HepG2 (cell line): ENCODE data around the gene TUT1. TPM values are rescaled to one million over a fixed set of nuclear protein-coding genes. Genes with fewer than 3 reads are reported as not detected.

Experiments
- ARNTL ChIP-seq: sonication (generic); formaldehyde crosslinking; IDR thresholded peaks from 2 replicates; pipeline ENCODE4 v1.4.0; 2020; ENCODE audit warnings: mild to moderate bottlenecking, missing genetic modification reagents
- ATAD3A ChIP-seq: sonication (generic); formaldehyde crosslinking; IDR thresholded peaks from 2 replicates; pipeline ENCODE4 v1.4.0; 2020; ENCODE audit warnings: missing genetic modification reagents
- CBX1 ChIP-seq: IDR thresholded peaks from one replicate; pipeline ENCODE4 v1.6.1; 2016; ENCODE audit warnings: antibody characterized with exemption, low read depth
- DZIP1 ChIP-seq: sonication (generic); formaldehyde crosslinking; IDR thresholded peaks from 2 replicates; pipeline ENCODE4 v1.5.0; 2020; ENCODE audit warnings: mild to moderate bottlenecking, missing genetic modification reagents
- ELF1 ChIP-seq: sonication (generic); formaldehyde crosslinking; IDR thresholded peaks from 2 replicates; pipeline ENCODE4 v1.4.0; 2020; ENCODE audit warnings: missing genetic modification reagents
- HNRNPL ChIP-seq: fragments of 200-400 bp; formaldehyde crosslinking; IDR thresholded peaks from 2 replicates; pipeline ENCODE4 v1.6.1; 2017; ENCODE audit warnings: mild to moderate bottlenecking, low read depth, low read length
- KMT2B ChIP-seq: IDR thresholded peaks from 2 replicates; pipeline ENCODE4 v1.6.1; 2016; ENCODE audit warnings: missing genetic modification reagents, missing compliant biosample characterization
- MED1 ChIP-seq: sonication (generic); formaldehyde crosslinking; IDR thresholded peaks from 2 replicates; pipeline ENCODE4 v1.4.0; 2020; ENCODE audit warnings: missing genetic modification reagents
- POGZ ChIP-seq: sonication (generic); formaldehyde crosslinking; IDR thresholded peaks from 2 replicates; pipeline ENCODE4 v1.4.0; 2020; ENCODE audit warnings: mild to moderate bottlenecking, missing genetic modification reagents
- POLR2AphosphoS5 ChIP-seq: IDR thresholded peaks from 2 replicates; pipeline ENCODE4 v1.6.1; 2012; ENCODE audit warnings: low read depth, low read length
- SCMH1 ChIP-seq: sonication (generic); formaldehyde crosslinking; IDR thresholded peaks from 2 replicates; pipeline ENCODE4 v1.9.0; 2021; ENCODE audit warnings: missing genetic modification reagents, mild to moderate bottlenecking, borderline replicate concordance
- TEF ChIP-seq: sonication (generic); formaldehyde crosslinking; IDR thresholded peaks from 2 replicates; pipeline ENCODE4 v1.5.0; 2020; ENCODE audit warnings: missing genetic modification reagents
- TGIF2 ChIP-seq: IDR thresholded peaks from 2 replicates; pipeline ENCODE4 v1.6.1; 2016; ENCODE audit warnings: control low read depth, missing compliant biosample characterization
- ZBTB20 ChIP-seq: sonication (generic); formaldehyde crosslinking; IDR thresholded peaks from 2 replicates; pipeline ENCODE4 v1.8.1; 2023; ENCODE audit warnings: missing genetic modification reagents, low read depth, mild to moderate bottlenecking, borderline replicate concordance
- ZIK1 ChIP-seq: sonication (generic); formaldehyde crosslinking; IDR thresholded peaks from 2 replicates; pipeline ENCODE4 v1.5.0; 2020; ENCODE audit warnings: mild to moderate bottlenecking, low read depth, missing genetic modification reagents, borderline replicate concordance
- ZNF136 ChIP-seq: sonication (generic); formaldehyde crosslinking; IDR thresholded peaks from 2 replicates; pipeline ENCODE4 v1.8.1; 2022; ENCODE audit warnings: low read depth, mild to moderate bottlenecking, moderate library complexity, missing genetic modification reagents
- ZNF343 ChIP-seq: sonication (generic); formaldehyde crosslinking; IDR thresholded peaks from 2 replicates; pipeline ENCODE4 v1.4.0; 2020; ENCODE audit warnings: mild to moderate bottlenecking, missing genetic modification reagents
- ZNF615 ChIP-seq: sonication (generic); formaldehyde crosslinking; IDR thresholded peaks from 2 replicates; pipeline ENCODE4 v1.5.0; 2020; ENCODE audit warnings: mild to moderate bottlenecking, missing genetic modification reagents, borderline replicate concordance
- polyA plus RNA-seq, 8 experiments: library from polyadenylated mRNA; depleted of rRNA in 3 of 8; stranded (reverse) in 7 of 8; unstranded in 1 of 8; fragments of >200 nt; fragmentation: Illumina TruSeq in 4 of 8; extraction: Trizol in 4 of 8; gene quantifications; 2 replicates each; pipeline versions ENCODE4 v1.2.1 to v1.2.3, GENCODE V29; 2011 to 2016; ENCODE audit warnings: low read depth in 4 of 8, missing spikeins in 1 of 8, mixed read lengths in 1 of 8; ENCODE audit not compliant: insufficient read depth in 1 of 8
- total RNA-seq, 5 experiments: library from RNA; depleted of rRNA; stranded (reverse); fragments of >200 nt; fragmentation: Illumina TruSeq; extraction: Trizol; gene quantifications; 2 replicates each; pipeline ENCODE4 v1.2.3, GENCODE V29; 2016; ENCODE audit warnings: low read depth in 1 of 5
- TF ChIP-seq, protein P1 (sequence below): fragments of 450-650 bp; IDR thresholded peaks from 2 replicates; pipeline ENCODE4 v1.6.1; 2016
- TF ChIP-seq, protein P2 (sequence below): sonication (generic); formaldehyde crosslinking; IDR thresholded peaks from 2 replicates; pipeline ENCODE4 v1.8.0; 2022; ENCODE audit warnings: missing genetic modification reagents, low read depth, mild to moderate bottlenecking, borderline replicate concordance
- TF ChIP-seq, protein P3 (sequence below): sonication (generic); formaldehyde crosslinking; IDR thresholded peaks from 2 replicates; pipeline ENCODE4 v1.8.0; 2022; ENCODE audit warnings: low read depth, missing genetic modification reagents

TUT1 gene
- total and polyA plus RNA-seq, 2 of the 13 experiments (the other 11 are each of a cell fraction or from before 2014, with no cell fraction given): 9.7 to 14.3 TPM

- TF ChIP-seq, protein P1, sequence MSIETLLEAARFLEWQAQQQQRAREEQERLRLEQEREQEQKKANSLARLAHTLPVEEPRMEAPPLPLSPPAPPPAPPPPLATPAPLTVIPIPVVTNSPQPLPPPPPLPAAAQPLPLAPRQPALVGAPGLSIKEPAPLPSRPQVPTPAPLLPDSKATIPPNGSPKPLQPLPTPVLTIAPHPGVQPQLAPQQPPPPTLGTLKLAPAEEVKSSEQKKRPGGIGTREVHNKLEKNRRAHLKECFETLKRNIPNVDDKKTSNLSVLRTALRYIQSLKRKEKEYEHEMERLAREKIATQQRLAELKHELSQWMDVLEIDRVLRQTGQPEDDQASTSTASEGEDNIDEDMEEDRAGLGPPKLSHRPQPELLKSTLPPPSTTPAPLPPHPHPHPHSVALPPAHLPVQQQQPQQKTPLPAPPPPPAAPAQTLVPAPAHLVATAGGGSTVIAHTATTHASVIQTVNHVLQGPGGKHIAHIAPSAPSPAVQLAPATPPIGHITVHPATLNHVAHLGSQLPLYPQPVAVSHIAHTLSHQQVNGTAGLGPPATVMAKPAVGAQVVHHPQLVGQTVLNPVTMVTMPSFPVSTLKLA: peak; percentile 27; the same call in 1 of the 2 replicates
- TF ChIP-seq KMT2B (no peak; the same call in 1 of the 2 replicates), ZNF343 (CRISPR knock-in tag) (peak; percentile 60; the same call in 1 of the 2 replicates), TEF (CRISPR knock-in tag) (no peak), DZIP1 (CRISPR knock-in tag) (0 out of 2 replicates have a peak, but pooled peaks have one; percentile 42), TGIF2 (CRISPR knock-in tag) (0 out of 2 replicates have a peak, but pooled peaks have one; percentile 53), ZIK1 (CRISPR knock-in tag) (no peak), SCMH1 (CRISPR knock-in tag) (no peak), CBX1 (peak; percentile 46), POLR2AphosphoS5 (peak; percentile 73), ATAD3A (CRISPR knock-in tag) (no peak), ELF1 (CRISPR knock-in tag) (no peak), ZNF136 (CRISPR knock-in tag) (no peak; the same call in 1 of the 2 replicates), POGZ (CRISPR knock-in tag) (peak; percentile 14; the same call in 1 of the 2 replicates), ARNTL (CRISPR knock-in tag) (peak; percentile 42; the same call in 1 of the 2 replicates), MED1 (peak; percentile 75), ZNF615 (CRISPR knock-in tag) (no peak), ZBTB20 (no peak), HNRNPL (peak; percentile 71; the same call in 1 of the 2 replicates)
- TF ChIP-seq, protein P2, sequence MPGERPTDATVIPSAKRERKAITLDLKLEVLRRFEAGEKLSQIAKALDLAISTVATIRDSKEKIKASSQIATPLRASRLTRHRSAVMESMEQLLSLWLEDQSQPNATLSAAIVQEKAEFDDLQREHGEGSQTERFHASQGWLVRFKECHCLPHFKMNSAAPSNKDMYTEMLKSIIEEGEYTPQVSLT: 0 out of 2 replicates have a peak, but pooled peaks have one; percentile 34
- TF ChIP-seq, protein P3, sequence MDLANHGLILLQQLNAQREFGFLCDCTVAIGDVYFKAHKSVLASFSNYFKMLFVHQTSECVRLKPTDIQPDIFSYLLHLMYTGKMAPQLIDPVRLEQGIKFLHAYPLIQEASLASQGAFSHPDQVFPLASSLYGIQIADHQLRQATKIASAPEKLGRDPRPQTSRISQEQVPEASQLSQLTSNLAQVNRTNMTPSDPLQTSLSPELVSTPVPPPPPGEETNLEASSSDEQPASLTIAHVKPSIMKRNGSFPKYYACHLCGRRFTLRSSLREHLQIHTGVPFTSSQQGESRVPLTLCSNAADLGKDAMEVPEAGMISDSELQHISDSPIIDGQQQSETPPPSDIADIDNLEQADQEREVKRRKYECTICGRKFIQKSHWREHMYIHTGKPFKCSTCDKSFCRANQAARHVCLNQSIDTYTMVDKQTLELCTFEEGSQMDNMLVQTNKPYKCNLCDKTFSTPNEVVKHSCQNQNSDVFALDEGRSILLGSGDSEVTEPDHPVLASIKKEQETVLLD: no peak
Measured at GRCh38 chr11:62547691-62548281, 43.5 kb downstream of the TUT1 start (continued).
